AG04449 (cell line): ENCODE data around the gene C1QC.

ENCODE experiments used
- CTCF ChIA-PET: fragments of 350-600 bp; formaldehyde crosslinking; extraction: SDS; loops from one replicate; lab custom pipeline; 2021; ENCODE audit warnings: antibody characterized with exemption; lab: Yijun Ruan, JAX
- POLR2A ChIA-PET: fragments of 400-600, 350-600 bp; formaldehyde crosslinking; extraction: SDS; loops from one replicate; lab custom pipeline; 2020; ENCODE audit warnings: antibody characterized with exemption, inconsistent platforms; lab: Yijun Ruan, JAX
- DNase-seq: peaks from one replicate; pipeline ENCODE4 v3.0.0-alpha.2; 2010; ENCODE audit warnings: low read depth, low spot score
- H3K4me3 ChIP-seq: 2 replicates; pipeline ENCODE4 v1.5.1; 2011; ENCODE audit warnings: low read depth, mild to moderate bottlenecking, control low read depth, low read length
- TF ChIP-seq, protein P1 (sequence below): IDR thresholded peaks from one replicate; pipeline ENCODE4 v1.5.1; 2011; ENCODE audit warnings: mild to moderate bottlenecking, moderate library complexity, low read length, control low read depth, inconsistent platforms; ENCODE audit not compliant: insufficient read depth; ENCODE audit errors: missing control alignments

C1QC gene

DNA sequence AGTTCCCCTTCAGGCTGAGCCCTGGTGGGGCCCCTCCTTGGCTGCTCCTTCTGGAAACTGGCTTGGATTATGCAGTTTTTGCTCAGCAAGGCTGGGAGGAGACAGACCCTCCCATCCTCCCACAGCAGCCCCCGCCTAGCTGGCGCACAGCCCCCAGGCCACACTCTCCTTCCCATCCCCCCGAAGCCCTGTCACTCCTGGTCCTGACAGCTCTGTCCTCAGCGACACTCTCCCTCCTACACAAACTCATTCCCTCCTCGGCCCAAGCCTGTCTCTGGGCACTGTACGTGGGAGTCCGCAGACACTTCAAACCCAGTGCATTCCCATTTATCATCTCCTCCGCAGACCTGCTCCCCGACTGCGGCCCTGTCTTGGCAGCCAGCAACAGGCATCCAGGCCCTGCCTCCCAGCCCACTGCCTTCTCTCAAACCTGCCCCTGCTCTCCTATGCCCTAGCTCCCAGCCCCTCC is 42.2 kb downstream of the C1QC start:
- TF ChIP-seq, protein P1, sequence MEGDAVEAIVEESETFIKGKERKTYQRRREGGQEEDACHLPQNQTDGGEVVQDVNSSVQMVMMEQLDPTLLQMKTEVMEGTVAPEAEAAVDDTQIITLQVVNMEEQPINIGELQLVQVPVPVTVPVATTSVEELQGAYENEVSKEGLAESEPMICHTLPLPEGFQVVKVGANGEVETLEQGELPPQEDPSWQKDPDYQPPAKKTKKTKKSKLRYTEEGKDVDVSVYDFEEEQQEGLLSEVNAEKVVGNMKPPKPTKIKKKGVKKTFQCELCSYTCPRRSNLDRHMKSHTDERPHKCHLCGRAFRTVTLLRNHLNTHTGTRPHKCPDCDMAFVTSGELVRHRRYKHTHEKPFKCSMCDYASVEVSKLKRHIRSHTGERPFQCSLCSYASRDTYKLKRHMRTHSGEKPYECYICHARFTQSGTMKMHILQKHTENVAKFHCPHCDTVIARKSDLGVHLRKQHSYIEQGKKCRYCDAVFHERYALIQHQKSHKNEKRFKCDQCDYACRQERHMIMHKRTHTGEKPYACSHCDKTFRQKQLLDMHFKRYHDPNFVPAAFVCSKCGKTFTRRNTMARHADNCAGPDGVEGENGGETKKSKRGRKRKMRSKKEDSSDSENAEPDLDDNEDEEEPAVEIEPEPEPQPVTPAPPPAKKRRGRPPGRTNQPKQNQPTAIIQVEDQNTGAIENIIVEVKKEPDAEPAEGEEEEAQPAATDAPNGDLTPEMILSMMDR: no peak
- CTCF ChIA-PET: interaction anchor here (1.1 to 6.6 kb wide), 4 partner anchors 11 to 245 kb away, joined by 3 to 48 read pairs (median 16); no protein-coding TSS in a partner anchor
- no peak for DNase-seq
- H3K4me3 ChIP-seq: no peak overlapping the region
- POLR2A ChIA-PET: interaction anchor here (0.7 kb wide), 1 partner anchor 32 kb away, joined by 3 read pairs; no protein-coding TSS in a partner anchor

DNA sequence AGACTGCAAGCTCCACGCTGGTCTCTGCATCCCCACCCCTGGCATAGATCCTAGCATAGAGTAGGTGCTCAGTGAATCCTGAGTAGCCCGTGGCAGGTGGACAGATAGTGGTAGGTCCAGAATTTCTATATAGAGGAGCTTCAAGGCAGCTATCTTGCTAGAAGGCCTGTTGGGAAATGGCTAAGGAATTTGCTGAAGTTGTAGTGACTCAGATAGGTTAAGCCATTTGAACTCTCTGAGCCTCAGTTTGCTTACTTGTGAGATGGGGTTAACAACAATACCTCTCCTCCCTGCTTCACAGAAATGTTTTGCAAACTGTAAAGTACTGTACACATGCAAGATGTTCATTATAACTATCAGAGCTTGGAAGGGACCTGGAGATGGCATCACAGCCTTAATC is 43.8 kb downstream of the C1QC start:
- CTCF ChIA-PET: interaction anchor here (0.8 to 6.6 kb wide), 6 partner anchors 13 to 250 kb away, joined by 3 to 48 read pairs (median 6); no protein-coding TSS in a partner anchor
- POLR2A ChIA-PET: no interaction called here
- TF ChIP-seq, protein P1: no peak
- DNase-seq: no peak
- H3K4me3 ChIP-seq: no peak overlapping the region

DNA sequence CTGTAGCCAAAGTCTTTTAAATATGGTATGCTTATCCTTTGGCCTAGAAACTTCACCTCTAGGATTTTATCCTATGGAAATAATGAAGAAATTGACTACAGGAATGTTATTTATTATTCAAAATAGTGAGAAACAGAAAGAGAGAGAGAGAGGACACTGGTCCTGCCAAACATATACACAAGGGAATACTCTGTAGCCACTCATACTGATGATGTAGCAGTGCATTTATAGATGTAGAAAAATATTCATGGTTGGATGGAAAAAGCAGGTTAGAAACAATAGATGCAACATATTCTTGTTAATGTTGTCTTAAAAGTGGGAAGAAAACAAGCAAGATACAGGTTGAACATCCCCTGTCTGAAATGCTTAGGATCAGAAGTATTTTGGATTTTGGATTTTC is 45.0 kb downstream of the C1QC start:
- POLR2A ChIA-PET: no interaction called here
- CTCF ChIA-PET: interaction anchor here (1.9 to 6.6 kb wide), 3 partner anchors 14 to 242 kb away, joined by 9 to 48 read pairs (median 16); no protein-coding TSS in a partner anchor
- no peak overlapping the region for H3K4me3 ChIP-seq
- no peak for DNase-seq
- TF ChIP-seq, protein P1: no peak

DNA sequence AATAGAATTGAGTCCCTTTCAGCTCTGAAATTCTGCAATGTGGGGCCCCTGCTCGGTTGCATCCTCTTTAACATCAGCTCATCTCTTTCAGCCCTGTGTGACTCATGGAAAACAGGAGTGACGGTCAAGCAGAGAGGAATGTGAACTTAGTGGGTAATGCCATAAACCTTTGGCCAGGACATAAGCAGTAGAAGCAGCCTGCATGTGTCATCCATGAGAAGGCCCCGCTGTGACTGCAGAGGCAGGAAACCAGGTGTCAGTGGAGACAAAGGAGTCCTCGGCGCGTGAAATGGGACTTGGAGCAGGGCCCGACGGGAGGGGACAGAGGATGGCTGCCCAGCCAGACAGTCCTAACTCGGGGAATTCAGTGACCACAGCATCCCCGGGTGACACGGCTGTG is 46.1 kb downstream of the C1QC start:
- TF ChIP-seq, protein P1: no peak
- CTCF ChIA-PET: interaction anchor here (0.6 to 4.4 kb wide), 3 partner anchors 14 to 227 kb away, joined by 3 to 38 read pairs (median 4); no protein-coding TSS in a partner anchor
- DNase-seq: peak; percentile 61
- POLR2A ChIA-PET: interaction anchor here (0.7 kb wide), 1 partner anchor 92 kb away, joined by 3 read pairs; no protein-coding TSS in a partner anchor
- no peak overlapping the region for H3K4me3 ChIP-seq

DNA sequence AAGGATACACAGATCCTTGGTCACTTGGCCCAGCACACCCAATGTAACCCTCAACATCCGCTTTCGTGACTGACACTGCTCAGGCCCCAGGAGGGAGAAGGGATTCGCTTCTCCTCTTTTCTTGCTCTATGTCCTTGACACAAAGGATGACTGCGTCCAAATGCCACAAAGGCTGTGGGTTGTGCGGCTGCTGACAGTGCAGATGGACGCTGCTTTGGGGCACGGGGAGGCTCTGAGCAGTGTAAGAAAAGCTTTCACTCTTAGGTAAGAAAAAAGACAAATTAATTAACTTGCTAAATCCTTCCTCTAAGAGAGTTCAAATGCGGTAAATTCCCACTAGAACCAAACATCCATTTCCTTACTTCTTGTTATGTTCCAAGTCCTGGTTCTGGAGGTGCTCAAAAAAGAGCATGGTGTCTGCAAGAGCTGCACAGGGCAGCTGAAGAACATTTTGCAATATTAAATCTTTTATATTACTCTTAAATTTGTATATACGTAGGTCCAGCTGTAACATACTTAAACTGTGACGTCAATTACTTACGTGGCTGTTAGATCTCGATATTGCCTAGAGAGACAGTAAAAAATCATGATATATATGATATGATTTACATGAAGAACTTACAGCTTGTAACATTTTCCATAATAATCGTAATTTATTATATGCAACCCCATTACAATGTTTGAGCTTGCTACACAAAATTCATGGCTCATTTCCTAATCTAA is 47.8 kb downstream of the C1QC start:
- H3K4me3 ChIP-seq: no peak overlapping the region
- TF ChIP-seq, protein P1: no peak
- no peak for DNase-seq
- ChIA-PET POLR2A (no interaction called here), CTCF (interaction anchor here (0.9 to 4.4 kb wide), 6 partner anchors 10 to 239 kb away, joined by 3 to 38 read pairs (median 6); no protein-coding TSS in a partner anchor)

DNA sequence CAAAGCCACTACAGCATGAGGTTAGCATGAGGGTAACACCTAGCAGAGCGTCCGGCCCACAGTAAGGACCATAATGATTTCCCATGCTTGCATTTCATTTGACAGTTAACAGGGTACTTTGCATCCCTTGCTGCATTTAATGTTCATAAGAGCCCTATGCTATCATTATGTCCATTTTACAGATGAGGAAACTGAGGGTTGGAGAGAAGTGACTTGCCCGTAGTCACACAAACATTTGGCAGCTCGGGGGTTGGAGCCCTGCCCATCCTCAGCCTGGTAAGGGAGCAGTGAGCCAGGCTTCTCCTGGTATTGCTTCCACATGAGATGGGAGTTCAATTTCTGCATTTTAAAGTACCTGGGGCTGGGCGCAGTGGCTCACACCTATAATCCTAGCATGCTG is 50.7 kb downstream of the C1QC start:
- ChIA-PET POLR2A (no interaction called here), CTCF (interaction anchor here (0.9 to 2.9 kb wide), 2 partner anchors 10 to 236 kb away, joined by 3 to 26 read pairs; no protein-coding TSS in a partner anchor)
- TF ChIP-seq, protein P1: no peak
- no peak for DNase-seq
- H3K4me3 ChIP-seq: no peak overlapping the region
